ENCODE measurements around the gene ACACB.

GRCh38 chr12:109069307-109070271 lies 46.8 kb upstream of the ACACB start:
- TF ChIP-seq EZH2phosphoT487 (IDR thresholded peaks at IDR 0.05; ENCODE audit: unreplicated experiment): no peak
- no peak; a peak in 1 of 4 replicates for TF ChIP-seq CTCF (conservative IDR thresholded peaks at IDR 0.05; ENCODE audit: low read depth in 2 of 2)
- no peak for TF ChIP-seq EZH2 (IDR thresholded peaks at IDR 0.05; ENCODE audit: low read depth, unreplicated experiment)
- no peak for TF ChIP-seq ZNF114 (CRISPR knock-in tag; IDR thresholded peaks at IDR 0.05)
- no peak for TF ChIP-seq REST (IDR thresholded peaks at IDR 0.05; ENCODE audit: unreplicated experiment)
- TF ChIP-seq POLR2AphosphoS5 (IDR thresholded peaks at IDR 0.05; ENCODE audit: low read depth): no peak
- no peak for TF ChIP-seq JUNB (IDR thresholded peaks at IDR 0.05; ENCODE audit: unreplicated experiment)
- TF ChIP-seq CREB1 (CRISPR knock-in tag; IDR thresholded peaks at IDR 0.05; ENCODE audit: low read depth): no peak
- TF ChIP-seq ZNF331 (CRISPR knock-in tag; IDR thresholded peaks at IDR 0.05; ENCODE audit: low read depth): no peak
- TF ChIP-seq ETS1 (IDR thresholded peaks at IDR 0.05): no peak
- TF ChIP-seq STAT1 (IDR thresholded peaks at IDR 0.05; ENCODE audit: unreplicated experiment): no peak

All from GM23338 (cell line).